Caco-2 (cell line): ENCODE results near the gene CTNND2. TPM values are rescaled to one million over a fixed set of nuclear protein-coding genes. Genes with fewer than 3 reads are reported as not detected.
A peak's percentile ranks its signal among the peaks of the same experiment; 100 is the strongest.

ENCODE experiments used
- BruUV-seq: library from RNA; stranded (reverse); fragments of 400-500 nt; replicated peaks from 2 replicates; lab custom pipeline; 2021; lab: Mats Ljungman, UMichigan
- CTCF ChIA-PET: fragments of 300-600 bp; sonication (Branson Sonifier 250); formaldehyde crosslinking; loops from one replicate; lab custom pipeline; 2022; ENCODE audit warnings: antibody characterized with exemption; lab: Charles Lee
- POLR2A ChIA-PET: fragments of 300-600 bp; sonication (Branson Sonifier 250); formaldehyde crosslinking; loops from one replicate; lab custom pipeline; 2022; ENCODE audit warnings: antibody characterized with exemption; lab: Charles Lee
- DNase-seq, 2 experiments: peaks; one replicate each; pipeline versions ENCODE4 v3.0.0 to v3.0.0-alpha.2; 2020 to 2022
- H3K27me3 ChIP-seq: replicated peaks from 2 replicates; pipeline ENCODE4 v1.6.0; 2011; ENCODE audit warnings: low read length; ENCODE audit not compliant: control insufficient read depth, insufficient read depth
- H3K36me3 ChIP-seq: 2 replicates; pipeline ENCODE4 v1.5.1; 2011; ENCODE audit warnings: low read length; ENCODE audit not compliant: control insufficient read depth, insufficient read depth
- H3K4me1 ChIP-seq: fragments of 250-450 bp; sonication (Bioruptor Pico); 2 replicates; pipeline ENCODE4 v1.5.1; 2020; ENCODE audit warnings: mild to moderate bottlenecking
- H3K4me3 ChIP-seq: 2 replicates; pipeline ENCODE4 v1.5.1; 2011; ENCODE audit warnings: low read depth, mild to moderate bottlenecking, control low read depth, low read length
- H3K9me3 ChIP-seq: fragments of 250-450 bp; sonication (Bioruptor Pico); 2 replicates; pipeline ENCODE4 v1.5.1; 2020; ENCODE audit warnings: mild to moderate bottlenecking, moderate library complexity
- H3K27ac Mint-ChIP-seq: one replicate; pipeline ENCODE4 v1.8.0; 2022; ENCODE audit warnings: mixed read lengths; ENCODE audit not compliant: unreplicated experiment
- H3K27me3 Mint-ChIP-seq: one replicate; pipeline ENCODE4 v1.8.0; 2022; ENCODE audit warnings: mixed read lengths; ENCODE audit not compliant: insufficient read depth, unreplicated experiment
- H3K36me3 Mint-ChIP-seq: one replicate; pipeline ENCODE4 v1.8.0; 2022; ENCODE audit warnings: mild to moderate bottlenecking, mixed read lengths; ENCODE audit not compliant: insufficient read depth, unreplicated experiment
- H3K4me1 Mint-ChIP-seq: one replicate; pipeline ENCODE4 v1.8.0; 2022; ENCODE audit warnings: low read depth, mixed read lengths; ENCODE audit not compliant: unreplicated experiment
- H3K4me3 Mint-ChIP-seq: one replicate; pipeline ENCODE4 v1.8.0; 2022; ENCODE audit warnings: mild to moderate bottlenecking, moderate library complexity, mixed read lengths; ENCODE audit not compliant: unreplicated experiment
- H3K9me3 Mint-ChIP-seq: one replicate; pipeline ENCODE4 v1.8.0; 2022; ENCODE audit warnings: mixed read lengths; ENCODE audit not compliant: unreplicated experiment
- intact Hi-C: fragments of 100-400 bp; cut with micrococcal nuclease; formaldehyde crosslinking; loops from one replicate; pipeline ENCODE4 v1.10.0; 2022; ENCODE audit not compliant: unreplicated experiment
- total RNA-seq: library from RNA; stranded (reverse); gene quantifications from 2 replicates; pipeline ENCODE4 v1.2.3, GENCODE V29; 2022
- TF ChIP-seq, protein P1 (sequence below), 2 experiments: fragments of 200-600 bp in 1 of 2; IDR thresholded peaks; 1 replicate in 1 of 2; 2 replicates in 1 of 2; pipeline versions ENCODE4 v1.5.1 to v1.8.0; 2011 to 2022; ENCODE audit warnings: antibody characterized with exemption in 1 of 2, control low read depth in 1 of 2, inconsistent platforms in 1 of 2, low read depth in 1 of 2, low read length in 1 of 2, mild to moderate bottlenecking in 1 of 2, moderate library complexity in 1 of 2; ENCODE audit not compliant: insufficient read depth in 1 of 2, severe bottlenecking in 1 of 2, unreplicated experiment in 1 of 2

CTNND2 gene
- total RNA-seq, 1 experiment from 2014 or later = 0.32 TPM

DNA sequence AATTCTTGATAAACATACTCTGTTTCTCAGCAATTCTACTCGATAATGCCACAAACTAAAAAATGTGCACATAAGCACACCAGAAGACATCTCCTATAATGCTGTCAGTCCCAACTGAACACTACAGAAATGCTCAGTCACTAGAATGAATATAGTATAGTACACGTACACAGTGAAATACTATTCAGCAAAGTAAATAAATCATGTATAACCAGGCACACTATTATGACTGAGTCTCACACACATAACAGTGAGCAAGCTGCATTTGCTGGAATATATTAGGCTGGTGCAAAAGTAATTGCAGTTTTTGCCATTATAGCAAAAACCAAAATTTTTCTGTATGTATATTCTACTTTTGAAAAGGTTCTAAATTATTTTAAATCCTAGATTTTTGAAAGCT, 310.2 kb downstream of the CTNND2 start:
- POLR2A ChIA-PET = no interaction called here
- no peaks in the 10 kb centered on the region for H3K27me3 Mint-ChIP-seq
- no peak for DNase-seq
- intact Hi-C loops = no loop called here
- peaks cover 12% of the 10 kb centered on the region; the same call in 1 of the 2 replicates for H3K9me3 ChIP-seq
- CTCF ChIA-PET = no interaction called here
- H3K36me3 ChIP-seq = no peaks in the 10 kb centered on the region
- no peak overlapping the region for H3K4me3 Mint-ChIP-seq
- H3K4me3 ChIP-seq = no peak overlapping the region
- TF ChIP-seq, protein P1, sequence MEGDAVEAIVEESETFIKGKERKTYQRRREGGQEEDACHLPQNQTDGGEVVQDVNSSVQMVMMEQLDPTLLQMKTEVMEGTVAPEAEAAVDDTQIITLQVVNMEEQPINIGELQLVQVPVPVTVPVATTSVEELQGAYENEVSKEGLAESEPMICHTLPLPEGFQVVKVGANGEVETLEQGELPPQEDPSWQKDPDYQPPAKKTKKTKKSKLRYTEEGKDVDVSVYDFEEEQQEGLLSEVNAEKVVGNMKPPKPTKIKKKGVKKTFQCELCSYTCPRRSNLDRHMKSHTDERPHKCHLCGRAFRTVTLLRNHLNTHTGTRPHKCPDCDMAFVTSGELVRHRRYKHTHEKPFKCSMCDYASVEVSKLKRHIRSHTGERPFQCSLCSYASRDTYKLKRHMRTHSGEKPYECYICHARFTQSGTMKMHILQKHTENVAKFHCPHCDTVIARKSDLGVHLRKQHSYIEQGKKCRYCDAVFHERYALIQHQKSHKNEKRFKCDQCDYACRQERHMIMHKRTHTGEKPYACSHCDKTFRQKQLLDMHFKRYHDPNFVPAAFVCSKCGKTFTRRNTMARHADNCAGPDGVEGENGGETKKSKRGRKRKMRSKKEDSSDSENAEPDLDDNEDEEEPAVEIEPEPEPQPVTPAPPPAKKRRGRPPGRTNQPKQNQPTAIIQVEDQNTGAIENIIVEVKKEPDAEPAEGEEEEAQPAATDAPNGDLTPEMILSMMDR (IDR thresholded peaks at IDR 0.05; ENCODE audit: insufficient read depth in 1 of 2, low read depth in 1 of 2, low read length in 1 of 2, severe bottlenecking in 1 of 2, unreplicated experiment in 1 of 2) = no peak
- H3K4me1 Mint-ChIP-seq = peaks cover 22% of the 10 kb centered on the region
- H3K4me1 ChIP-seq = peaks cover 42% of the 10 kb centered on the region
- H3K36me3 Mint-ChIP-seq = peaks cover 15% of the 10 kb centered on the region
- no TSS peak for BruUV-seq
- H3K27me3 ChIP-seq = no peaks in the 10 kb centered on the region
- peaks cover 35% of the 10 kb centered on the region for H3K9me3 Mint-ChIP-seq
- H3K27ac Mint-ChIP-seq = peak overlapping the region; percentile 75

DNA sequence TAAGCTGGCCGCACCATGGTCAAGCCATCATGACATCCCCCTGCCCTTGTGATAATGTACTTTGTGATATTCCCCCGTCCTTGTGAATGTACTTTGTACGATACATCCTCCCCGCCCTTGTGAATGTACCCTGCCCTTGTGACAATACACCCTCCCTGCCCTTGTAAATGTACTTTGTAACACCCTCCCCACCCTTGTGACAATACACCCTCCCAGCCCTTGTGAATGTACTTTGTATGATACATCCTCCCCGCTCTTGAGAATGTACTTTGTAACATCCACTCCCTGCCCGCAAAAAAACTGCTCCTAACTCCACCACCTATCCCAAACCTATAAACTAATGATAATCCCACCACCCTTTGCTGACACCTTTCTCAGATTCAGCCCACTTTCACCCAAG, 313.8 kb downstream of the CTNND2 start:
- no TSS peak for BruUV-seq
- Mint-ChIP-seq H3K27ac (peak overlapping the region; percentile 54), H3K27me3 (no peaks in the 10 kb centered on the region), H3K4me3 (no peak overlapping the region), H3K36me3 (peaks cover 12% of the 10 kb centered on the region), H3K4me1 (no peaks in the 10 kb centered on the region), H3K9me3 (peaks cover 27% of the 10 kb centered on the region)
- intact Hi-C loops = no loop called here
- no peaks in the 10 kb centered on the region for H3K27me3 ChIP-seq
- peaks cover 15% of the 10 kb centered on the region for H3K4me1 ChIP-seq
- ChIA-PET POLR2A (no interaction called here), CTCF (no interaction called here)
- H3K36me3 ChIP-seq = no peaks in the 10 kb centered on the region
- DNase-seq = no peak
- H3K4me3 ChIP-seq = no peak overlapping the region
- TF ChIP-seq, protein P1 (IDR thresholded peaks at IDR 0.05; ENCODE audit: insufficient read depth in 1 of 2, low read depth in 1 of 2, low read length in 1 of 2, severe bottlenecking in 1 of 2, unreplicated experiment in 1 of 2) = no peak
- H3K9me3 ChIP-seq = peaks cover 12% of the 10 kb centered on the region; the same call in 1 of the 2 replicates

DNA sequence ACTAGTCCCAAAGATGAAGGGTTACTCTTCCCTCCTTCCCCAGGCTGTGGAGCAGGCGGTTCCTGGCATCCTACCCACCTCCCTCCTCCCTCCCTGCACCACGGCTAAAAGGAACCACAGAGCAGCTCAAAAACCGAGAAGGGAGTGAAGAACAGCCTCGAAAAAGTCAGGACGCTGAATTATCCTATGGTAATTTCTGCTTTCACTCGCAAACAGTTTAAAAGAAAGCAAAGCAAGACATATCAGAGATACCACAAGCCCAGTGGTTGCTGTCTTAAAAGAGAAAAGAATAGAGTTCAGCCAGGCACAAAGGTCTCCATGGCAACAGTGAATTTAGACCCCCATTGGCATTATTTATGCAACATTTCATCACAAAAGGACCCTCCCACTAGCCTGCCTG, 315.4 kb downstream of the CTNND2 start:
- H3K36me3 ChIP-seq = no peaks in the 10 kb centered on the region
- CTCF ChIA-PET = interaction anchor here (0.6 kb wide), 1 partner anchor 130 kb away, joined by 3 read pairs; no protein-coding TSS in a partner anchor
- H3K27me3 ChIP-seq = no peaks in the 10 kb centered on the region
- no peaks in the 10 kb centered on the region for H3K27me3 Mint-ChIP-seq
- TF ChIP-seq, protein P1 (IDR thresholded peaks at IDR 0.05; ENCODE audit: insufficient read depth in 1 of 2, low read depth in 1 of 2, low read length in 1 of 2, severe bottlenecking in 1 of 2, unreplicated experiment in 1 of 2) = no peak
- H3K4me1 ChIP-seq = peaks cover under 1% of the 10 kb centered on the region; the same call in 1 of the 2 replicates
- intact Hi-C loops = no loop called here
- DNase-seq = no peak
- peaks cover 12% of the 10 kb centered on the region for H3K36me3 Mint-ChIP-seq
- H3K9me3 Mint-ChIP-seq = peaks cover 27% of the 10 kb centered on the region
- H3K4me3 ChIP-seq = no peak overlapping the region
- H3K9me3 ChIP-seq = peaks cover 12% of the 10 kb centered on the region; the same call in 1 of the 2 replicates
- BruUV-seq = no TSS peak
- no peak overlapping the region for H3K27ac Mint-ChIP-seq
- H3K4me1 Mint-ChIP-seq = no peaks in the 10 kb centered on the region
- POLR2A ChIA-PET = interaction anchor here (0.6 kb wide), 1 partner anchor 1967 kb away, joined by 3 read pairs; no protein-coding TSS in a partner anchor
- no peak overlapping the region for H3K4me3 Mint-ChIP-seq
